Omental fat pad (tissue), 4 donors: ENCODE results near the gene TLE6. TPM values are rescaled to one million over a fixed set of nuclear protein-coding genes. Genes with fewer than 3 reads are reported as not detected.

ENCODE experiments used
- ATAC-seq: fragments of 150-250 bp; one replicate; pipeline ENCODE4 v1.9.1; 2016; ENCODE audit warnings: mild to moderate bottlenecking, moderate library complexity; ENCODE audit not compliant: low FRiP score
- DNase-seq: peaks from one replicate; pipeline ENCODE4 v3.0.0-alpha.2; 2019; ENCODE audit warnings: low spot score
- total RNA-seq, 4 donors: library from RNA; depleted of rRNA; stranded (reverse); fragments of >200 nt; gene quantifications; one replicate each; pipeline ENCODE4 v1.1.0, GENCODE V29; 2016
- TF ChIP-seq, protein P1 (sequence below), 3 donors: fragments of 450-650 bp; IDR thresholded peaks; one replicate each; pipeline ENCODE4 v1.5.1; 2016 to 2017; ENCODE audit warnings: antibody characterized with exemption in 3 of 3, mild to moderate bottlenecking in 3 of 3, moderate library complexity in 2 of 3

TLE6 gene
- total RNA-seq, 4 donors from 2014 or later: 0.36 to 2.8 (median 1.7) TPM

DNA sequence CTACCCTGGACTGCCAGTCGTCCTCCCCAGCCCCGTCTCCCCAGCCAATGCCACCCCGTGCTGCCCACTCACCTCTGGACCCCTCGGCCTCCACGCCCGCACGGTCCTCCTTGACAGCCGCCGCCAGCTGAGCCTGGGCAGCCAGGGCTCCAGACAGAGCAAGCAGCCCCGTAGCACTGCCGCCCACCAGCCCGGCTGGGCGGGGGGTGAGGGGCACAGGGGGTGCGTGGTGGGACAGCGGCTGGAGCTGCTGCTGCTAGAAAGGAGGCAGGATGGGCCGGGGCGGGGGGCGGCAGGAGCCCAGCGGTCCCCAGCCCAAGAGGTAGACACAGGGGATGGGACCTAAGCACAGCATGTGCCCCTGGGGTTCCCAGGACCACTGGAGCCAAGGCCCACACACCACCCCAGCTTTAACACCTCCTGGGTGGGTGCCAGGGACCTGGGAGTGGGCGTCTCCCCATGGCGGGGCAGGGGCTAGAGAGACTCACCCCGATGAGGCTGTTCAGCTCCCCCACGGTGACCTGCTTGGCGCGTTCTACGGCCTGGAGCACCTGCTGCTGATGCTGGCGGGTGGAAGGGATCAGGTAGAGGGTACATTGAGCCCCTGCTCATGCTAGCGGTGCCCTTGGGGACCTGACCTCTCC lies 42.0 kb downstream of the TLE6 start:
- DNase-seq (no peak), ATAC-seq (no peak)
- TF ChIP-seq, protein P1, sequence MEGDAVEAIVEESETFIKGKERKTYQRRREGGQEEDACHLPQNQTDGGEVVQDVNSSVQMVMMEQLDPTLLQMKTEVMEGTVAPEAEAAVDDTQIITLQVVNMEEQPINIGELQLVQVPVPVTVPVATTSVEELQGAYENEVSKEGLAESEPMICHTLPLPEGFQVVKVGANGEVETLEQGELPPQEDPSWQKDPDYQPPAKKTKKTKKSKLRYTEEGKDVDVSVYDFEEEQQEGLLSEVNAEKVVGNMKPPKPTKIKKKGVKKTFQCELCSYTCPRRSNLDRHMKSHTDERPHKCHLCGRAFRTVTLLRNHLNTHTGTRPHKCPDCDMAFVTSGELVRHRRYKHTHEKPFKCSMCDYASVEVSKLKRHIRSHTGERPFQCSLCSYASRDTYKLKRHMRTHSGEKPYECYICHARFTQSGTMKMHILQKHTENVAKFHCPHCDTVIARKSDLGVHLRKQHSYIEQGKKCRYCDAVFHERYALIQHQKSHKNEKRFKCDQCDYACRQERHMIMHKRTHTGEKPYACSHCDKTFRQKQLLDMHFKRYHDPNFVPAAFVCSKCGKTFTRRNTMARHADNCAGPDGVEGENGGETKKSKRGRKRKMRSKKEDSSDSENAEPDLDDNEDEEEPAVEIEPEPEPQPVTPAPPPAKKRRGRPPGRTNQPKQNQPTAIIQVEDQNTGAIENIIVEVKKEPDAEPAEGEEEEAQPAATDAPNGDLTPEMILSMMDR (IDR thresholded peaks at IDR 0.05): no peak

DNA sequence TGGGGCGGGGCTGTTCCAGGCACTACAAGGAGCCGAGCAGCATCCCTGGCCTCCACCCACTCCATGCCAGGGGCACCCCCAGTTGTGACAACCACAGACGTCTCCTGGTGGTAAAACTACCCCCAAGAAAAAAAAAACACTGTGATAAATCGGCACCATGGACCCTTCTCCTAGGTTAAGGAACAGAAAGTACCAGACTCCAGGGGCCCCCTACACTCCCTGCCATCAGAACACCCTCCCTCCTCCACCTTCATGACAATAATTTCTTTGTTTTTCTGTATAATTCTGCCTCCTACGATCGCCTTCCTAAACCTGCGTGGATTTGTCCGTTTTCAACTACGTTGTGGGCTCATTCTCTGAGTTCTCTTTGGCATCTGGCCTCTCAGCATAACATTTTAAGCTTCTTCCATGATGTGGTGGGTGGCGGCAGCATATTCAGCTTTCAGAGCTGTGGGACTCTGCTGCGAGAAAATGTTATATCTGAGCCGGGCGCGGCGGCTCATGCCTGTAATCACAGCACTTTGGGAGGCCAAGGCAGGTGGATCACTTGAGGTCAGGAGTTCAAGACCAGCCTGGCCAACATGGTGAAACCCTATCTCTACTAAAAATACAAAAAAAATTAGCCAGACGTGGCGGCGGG lies 43.1 kb downstream of the TLE6 start:
- ATAC-seq (no peak), DNase-seq (no peak)
- TF ChIP-seq, protein P1 (IDR thresholded peaks at IDR 0.05): no peak

DNA sequence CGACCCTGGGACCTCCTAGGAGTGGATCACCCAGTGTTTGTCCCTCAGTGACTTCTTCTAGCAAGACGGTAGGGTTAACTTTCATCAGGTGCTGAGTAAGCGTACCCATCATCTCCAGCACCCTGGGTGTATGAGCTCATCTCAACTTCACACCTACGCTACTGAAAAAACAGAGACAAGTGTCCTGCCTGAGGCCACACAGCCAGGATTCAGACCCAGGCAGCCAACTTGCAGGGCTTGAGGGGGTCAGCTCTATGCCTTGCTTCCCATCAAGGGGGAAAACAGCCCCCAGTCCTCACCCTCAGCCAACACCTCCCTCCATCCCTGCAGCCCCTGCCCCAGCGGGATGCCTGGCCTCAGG lies 47.1 kb downstream of the TLE6 start:
- TF ChIP-seq, protein P1 (IDR thresholded peaks at IDR 0.05): no peak
- no peak for ATAC-seq
- no peak for DNase-seq

DNA sequence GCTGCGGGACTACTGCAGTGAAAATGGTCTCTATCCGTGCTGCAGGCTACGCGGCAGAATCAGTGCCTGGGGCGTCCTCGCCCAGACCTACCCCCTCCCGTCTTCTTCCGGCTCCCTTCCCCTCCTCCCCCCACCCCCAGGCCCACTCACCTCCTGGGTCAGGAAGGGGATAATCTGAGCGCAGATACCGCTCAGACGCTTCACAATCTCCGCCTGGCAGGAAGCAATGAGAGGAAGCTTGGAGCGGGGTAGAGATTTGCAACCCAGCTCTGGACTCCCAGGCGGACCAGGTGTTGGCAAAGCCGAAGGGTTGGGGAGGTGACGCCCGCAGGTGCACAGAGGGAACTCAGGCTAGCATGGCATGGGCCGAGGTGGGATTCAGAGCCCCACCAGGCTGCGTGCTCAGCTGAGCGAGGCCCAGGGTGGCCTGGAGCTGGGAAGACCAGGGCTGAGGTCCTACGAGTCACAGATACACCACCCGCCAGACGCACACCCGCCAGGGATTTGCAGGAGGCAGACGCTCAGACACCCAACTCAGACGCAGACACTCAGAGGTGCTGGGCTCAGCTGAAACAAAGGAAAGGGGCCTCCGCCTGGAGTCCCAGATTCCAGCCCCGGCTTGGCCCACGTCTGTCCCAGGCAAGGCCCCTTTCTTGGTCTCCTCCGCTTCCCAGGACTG lies 47.6 kb downstream of the TLE6 start:
- ATAC-seq: no peak
- DNase-seq: no peak
- TF ChIP-seq, protein P1 (IDR thresholded peaks at IDR 0.05): no peak

DNA sequence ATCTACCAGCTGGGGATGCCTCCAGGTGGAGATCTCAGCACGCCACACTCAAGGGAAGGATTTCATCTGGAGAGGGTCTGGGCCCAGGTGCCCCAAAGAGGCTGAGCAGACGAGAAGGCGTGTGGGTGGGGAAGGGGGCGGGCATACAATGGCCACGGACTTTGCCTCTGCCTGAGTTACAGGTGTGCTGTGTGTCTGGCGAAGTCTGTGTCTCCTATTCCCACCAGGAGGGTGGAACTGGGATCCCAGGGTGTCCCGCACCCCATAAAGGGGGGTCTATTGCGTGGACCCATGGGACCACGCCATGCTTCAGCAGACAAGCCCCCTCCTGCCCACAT lies 48.2 kb downstream of the TLE6 start:
- no peak for ATAC-seq
- no peak for DNase-seq
- TF ChIP-seq, protein P1 (IDR thresholded peaks at IDR 0.05): no peak

DNA sequence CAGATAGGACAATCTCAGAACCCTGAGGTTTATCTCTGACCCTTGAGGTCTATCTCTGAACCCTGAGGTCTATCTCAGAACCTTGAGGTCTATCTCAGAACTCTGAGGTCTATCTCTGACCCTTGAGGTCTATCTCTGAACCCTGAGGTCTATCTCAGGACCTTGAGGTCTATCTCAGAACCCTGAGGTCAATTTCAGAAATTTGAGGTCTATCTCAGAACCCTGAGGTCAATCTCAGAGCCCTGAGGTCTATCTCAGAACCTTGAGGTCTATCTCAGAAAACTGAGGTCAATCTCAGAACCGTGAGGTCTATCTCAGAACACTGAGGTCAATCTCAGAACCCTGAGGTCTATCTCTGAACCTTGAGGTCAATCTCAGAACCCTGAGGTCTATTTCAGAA lies 49.4 kb downstream of the TLE6 start:
- ATAC-seq (no peak), DNase-seq (no peak)
- TF ChIP-seq, protein P1 (IDR thresholded peaks at IDR 0.05): no peak

DNA sequence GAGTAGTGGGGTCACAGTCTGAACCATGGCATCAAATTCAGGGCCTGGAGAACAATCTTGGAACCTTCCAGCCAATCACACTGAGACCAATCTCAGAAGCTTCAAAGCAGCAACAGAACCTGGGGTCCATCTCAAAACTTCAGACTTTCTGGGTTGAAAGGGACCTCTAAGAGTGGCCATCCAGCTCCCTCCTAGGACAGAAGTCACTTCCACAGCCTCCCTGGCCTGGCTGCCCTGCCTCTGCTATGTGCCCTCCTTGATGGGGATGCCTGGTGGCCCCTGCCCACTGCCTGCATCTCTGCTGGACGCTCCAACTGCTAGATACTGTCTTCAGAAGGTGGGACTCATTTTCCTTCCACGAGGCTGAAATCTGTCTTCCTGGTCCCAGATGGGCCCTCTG lies 49.9 kb downstream of the TLE6 start:
- ATAC-seq (no peak), DNase-seq (no peak)
- TF ChIP-seq, protein P1 (IDR thresholded peaks at IDR 0.05): no peak
